KOPT-K1 (cell line): ENCODE measurements around the gene RSPH10B.
"Not testable (repeated sequence)": the region's sequence is repeated elsewhere in the genome, so short reads cannot be mapped to it uniquely, and the experiment has no call there.

Experiments
- H3K27ac ChIP-seq: fragments of 200-600 bp; sonication (generic); 2 replicates; pipeline ENCODE4 v1.5.1; 2016; ENCODE audit warnings: antibody characterized with exemption, mild to moderate bottlenecking, low read depth, low read length; ENCODE audit not compliant: poor library complexity, severe bottlenecking
- H3K36me3 ChIP-seq: fragments of 200-600 bp; sonication (generic); 2 replicates; pipeline ENCODE4 v1.5.1; 2017; ENCODE audit warnings: antibody characterized with exemption, mild to moderate bottlenecking, low read length, moderate library complexity; ENCODE audit not compliant: insufficient read depth
- H3K9me3 ChIP-seq: fragments of 200-600 bp; sonication (generic); 2 replicates; pipeline ENCODE4 v1.5.1; 2017; ENCODE audit warnings: antibody characterized with exemption, low read length, mild to moderate bottlenecking; ENCODE audit not compliant: insufficient read depth, poor library complexity, severe bottlenecking

RSPH10B gene

DNA sequence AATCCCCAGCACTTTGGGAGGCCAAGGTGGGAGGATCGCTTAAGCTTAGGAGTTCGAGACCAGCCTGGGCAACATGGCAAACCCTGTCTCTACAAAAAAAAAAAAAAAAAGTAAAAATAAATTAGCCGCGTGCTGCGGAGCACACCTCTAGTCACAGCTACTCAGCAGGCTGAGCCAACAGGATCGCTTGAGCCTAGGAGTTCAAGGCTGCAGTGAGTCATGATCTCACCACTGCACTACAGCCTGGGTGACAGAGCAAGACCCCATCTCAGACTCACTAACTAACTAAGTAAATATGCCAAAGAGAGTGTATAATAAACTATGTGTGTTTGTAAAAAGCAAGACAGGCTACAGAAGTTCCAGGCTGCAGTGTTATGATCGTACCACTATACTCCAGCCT, 6.7 kb downstream of the RSPH10B start:
- H3K9me3 ChIP-seq, H3K27ac ChIP-seq, H3K36me3 ChIP-seq: not testable (repeated sequence)

DNA sequence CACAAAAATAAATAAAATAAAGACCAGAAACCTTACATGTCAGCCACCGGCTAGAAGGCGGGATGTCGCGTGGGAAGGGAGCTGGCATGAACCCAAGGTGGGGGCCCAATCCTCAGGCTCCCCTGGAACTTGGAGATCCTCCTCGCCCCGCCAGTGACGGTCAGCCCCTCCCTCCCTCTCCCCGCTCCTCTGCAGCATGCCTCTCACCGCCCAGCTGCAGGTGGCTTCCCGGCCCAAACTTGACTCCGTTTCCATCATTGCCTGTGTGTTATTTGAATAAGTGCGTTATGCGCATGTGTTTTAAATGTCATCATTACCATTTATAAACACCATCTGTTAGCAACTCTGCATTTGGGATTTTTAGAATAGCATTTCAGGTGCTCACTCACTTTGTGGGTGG, 7.3 kb downstream of the RSPH10B start:
- not testable (repeated sequence) for H3K36me3 ChIP-seq, H3K9me3 ChIP-seq, H3K27ac ChIP-seq

DNA sequence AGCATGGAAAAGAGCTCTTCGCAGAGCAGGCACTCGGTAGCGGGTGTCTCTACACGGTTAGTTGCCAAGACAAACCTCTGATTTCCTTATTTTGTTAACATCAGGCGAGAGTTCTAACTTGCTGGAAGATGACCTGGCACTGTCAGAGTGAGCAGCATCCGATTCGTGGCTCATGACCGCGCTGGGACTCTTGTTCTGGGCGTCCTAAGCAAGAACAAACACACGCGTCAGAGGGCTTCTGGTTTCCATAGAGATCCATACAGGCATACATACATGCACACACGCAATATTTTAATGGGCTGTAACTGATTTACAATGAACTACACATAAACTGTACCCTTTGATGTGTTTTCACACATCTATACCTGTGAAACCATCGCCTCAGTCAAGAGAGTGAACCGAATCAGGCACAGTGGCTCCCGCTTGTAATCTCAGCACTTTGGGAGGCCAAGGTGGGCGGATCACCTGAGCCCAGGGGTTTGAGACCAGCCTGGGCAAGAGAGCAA, 35.5 kb downstream of the RSPH10B start:
- H3K27ac ChIP-seq, H3K9me3 ChIP-seq, H3K36me3 ChIP-seq: not testable (repeated sequence)

DNA sequence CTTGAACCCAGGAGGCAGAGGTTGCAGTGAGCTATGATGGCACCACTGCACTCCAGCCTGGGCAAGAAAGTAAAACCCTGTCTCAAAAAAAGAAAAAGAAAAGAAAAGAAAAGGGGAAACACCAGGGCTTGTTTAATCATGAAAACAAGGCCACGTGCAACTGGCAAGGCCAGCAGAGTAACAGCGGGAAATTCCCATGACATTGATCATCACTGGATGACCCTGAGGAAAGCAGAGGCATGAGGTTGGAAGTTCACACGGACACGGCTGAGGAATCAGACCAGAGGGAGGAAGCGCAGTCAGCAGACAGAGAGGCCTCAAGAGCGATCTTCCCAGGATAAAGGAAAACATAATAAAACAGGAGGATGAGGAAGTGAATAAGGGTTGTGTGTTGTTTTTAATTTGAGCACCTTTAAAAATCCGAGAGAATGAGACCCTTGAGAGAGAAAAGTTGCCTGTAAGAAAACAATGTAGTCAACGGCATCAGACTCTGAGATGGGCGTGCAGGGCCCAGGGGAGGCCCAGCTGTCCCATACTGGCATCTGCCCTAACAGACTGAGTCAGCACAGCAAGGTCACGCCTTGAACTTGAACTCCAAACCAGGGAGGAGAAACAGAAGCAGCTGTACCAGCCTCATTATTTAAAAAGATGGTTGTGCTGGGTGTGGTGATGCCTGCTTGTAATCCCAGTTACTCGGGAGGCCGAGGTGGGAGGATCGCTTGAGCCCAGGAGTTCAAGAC, 38.4 kb downstream of the RSPH10B start:
- not testable (repeated sequence) for H3K9me3 ChIP-seq, H3K27ac ChIP-seq, H3K36me3 ChIP-seq

DNA sequence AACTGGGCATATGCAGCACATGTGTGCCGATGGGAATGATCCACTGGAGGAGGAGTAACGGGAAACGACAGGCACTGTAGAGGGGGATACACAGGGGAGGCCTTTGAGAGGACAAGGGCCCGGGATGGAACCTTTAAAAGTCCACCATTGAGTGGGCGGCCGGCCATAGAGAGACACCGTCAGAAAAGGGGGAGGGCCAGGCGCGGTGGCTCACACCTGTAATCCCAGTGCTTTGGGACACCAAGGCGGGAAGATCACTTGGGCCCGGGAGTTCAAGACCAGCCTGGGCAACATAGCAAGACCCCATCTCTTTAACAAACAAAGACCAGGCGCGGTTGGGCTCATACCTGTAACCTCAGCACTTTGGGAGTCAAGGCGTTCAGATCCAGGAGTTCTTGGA, 39.2 kb downstream of the RSPH10B start:
- H3K9me3 ChIP-seq: not testable (repeated sequence)

DNA sequence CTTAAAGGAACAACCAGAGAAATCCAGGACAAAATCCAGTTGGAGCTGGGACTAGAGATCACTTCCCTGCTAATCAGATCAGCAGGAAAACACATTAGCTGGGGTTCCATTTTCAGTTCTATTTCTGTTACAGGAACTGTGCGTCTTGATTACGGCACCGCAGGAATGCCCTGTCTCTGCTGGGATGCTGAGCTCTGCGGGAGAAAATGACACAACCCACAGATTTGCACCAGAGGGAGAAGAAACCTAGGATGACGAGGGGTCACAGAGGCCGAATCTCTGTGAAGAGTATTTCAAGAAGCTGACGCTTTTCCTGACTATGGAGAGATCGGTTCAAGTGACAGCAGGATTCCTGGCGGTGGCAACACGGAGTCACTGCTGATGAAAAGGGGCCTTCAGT, 40.2 kb downstream of the RSPH10B start:
- H3K36me3 ChIP-seq, H3K9me3 ChIP-seq, H3K27ac ChIP-seq: not testable (repeated sequence)

More for the DNA sequence above, 39.2 kb downstream of the RSPH10B start:
- H3K36me3 ChIP-seq, H3K27ac ChIP-seq: not testable (repeated sequence)

DNA sequence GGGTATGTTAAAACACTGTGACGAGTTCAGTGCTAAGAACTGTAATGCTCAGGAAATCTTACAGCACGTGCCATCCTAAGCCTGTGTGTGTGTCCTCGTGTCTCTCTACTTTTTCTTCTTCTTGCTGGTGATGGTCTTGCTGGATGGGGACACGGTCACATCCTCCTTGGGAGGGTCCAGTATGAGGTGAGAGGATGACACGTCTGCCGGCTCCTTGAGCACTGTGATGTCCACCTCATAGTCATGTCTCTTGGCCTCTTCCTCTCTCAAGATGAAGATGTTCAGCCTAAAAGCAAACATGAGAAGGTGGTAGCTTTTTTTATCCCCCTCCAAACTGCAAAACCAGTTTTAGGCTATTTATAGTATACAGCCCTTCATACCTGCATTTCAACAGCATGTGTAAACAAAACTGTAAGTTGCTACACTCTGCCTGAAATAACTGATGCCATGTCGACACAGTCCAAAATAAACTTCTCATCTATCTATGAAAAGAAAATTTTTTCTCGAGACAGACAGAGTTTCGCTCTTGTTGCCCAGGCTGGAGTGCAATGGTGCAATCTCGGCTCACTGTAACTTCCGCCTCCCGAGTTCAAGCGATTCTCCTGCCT, 44.1 kb downstream of the RSPH10B start:
- not testable (repeated sequence) for H3K36me3 ChIP-seq, H3K27ac ChIP-seq, H3K9me3 ChIP-seq

DNA sequence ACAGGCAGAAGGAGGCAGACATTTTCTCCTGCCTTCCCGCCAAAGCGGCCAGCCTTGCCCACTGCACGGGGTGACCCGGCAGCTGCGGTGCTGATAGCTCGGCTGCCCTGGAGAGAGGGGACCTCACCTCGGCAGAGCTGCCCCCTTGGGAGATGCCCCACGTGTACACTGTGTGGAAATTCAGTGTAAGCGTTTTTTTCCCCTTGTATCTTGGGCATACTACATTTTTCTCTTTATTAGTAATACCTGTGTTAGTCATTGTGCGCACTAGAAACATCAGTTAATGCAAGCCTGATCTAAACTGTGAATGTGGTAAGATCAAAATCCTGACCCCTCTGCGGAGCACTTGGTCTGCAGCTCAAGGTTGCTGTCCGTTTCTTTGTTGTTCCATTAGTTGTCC, 45.9 kb downstream of the RSPH10B start:
- H3K36me3 ChIP-seq, H3K9me3 ChIP-seq, H3K27ac ChIP-seq: not testable (repeated sequence)

DNA sequence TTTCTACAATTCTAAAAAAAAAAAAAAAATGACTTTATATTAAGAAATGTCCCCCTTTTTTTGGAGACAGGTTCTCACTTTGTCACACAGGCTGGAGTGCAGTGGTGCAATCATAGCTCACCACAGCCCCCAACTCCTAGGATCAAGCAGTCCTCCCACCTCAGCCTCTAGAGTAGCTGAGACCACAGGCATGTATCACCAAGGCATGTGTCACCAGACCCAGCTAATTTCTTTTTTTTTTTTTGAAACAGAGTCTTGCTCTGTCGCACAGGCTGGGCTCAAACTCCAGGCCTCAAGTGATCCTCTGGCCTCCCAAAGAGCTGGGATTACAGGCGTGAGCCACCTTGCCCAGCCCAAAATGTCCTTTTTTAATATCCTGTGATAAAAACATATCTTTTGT, 46.3 kb downstream of the RSPH10B start:
- H3K27ac ChIP-seq, H3K9me3 ChIP-seq, H3K36me3 ChIP-seq: not testable (repeated sequence)

DNA sequence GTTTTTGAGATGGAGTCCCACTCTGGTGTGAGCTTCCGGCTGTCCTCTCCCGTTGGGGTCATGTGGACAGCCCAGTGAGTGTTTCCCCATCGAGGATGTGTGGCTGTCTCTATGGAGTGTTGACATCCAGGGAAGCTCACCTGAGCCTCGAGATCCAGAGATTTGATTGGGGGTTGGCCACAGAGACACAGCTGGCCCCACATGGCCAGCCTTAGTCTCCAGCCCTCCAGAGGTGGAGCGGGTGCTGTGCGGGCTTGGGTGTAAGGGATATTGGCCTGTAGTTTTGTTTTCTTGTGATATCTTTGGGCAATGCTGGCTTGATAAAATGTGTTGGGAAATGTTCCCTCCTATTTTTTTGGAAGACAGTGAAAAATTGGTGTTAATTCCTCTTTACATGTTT, 54.0 kb downstream of the RSPH10B start:
- not testable (repeated sequence) for H3K9me3 ChIP-seq, H3K27ac ChIP-seq, H3K36me3 ChIP-seq

DNA sequence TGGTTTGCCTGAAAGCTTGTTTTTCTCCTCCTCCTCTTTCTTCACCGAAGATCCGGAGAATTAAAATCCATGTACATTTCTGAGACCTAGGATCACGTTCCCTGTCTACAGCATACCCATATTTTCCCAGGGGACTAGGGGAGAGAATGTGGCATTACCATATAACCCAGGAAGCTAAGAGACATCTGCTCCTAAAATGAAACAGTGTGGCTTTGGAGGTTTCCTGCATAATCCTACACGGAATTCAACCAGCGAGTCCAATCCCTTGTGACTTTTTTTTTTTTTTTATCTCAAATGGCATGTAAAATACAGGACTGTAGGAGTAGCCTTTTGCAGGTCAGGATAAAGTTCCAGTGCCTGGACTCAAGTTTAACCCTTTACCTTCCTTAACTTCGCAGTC, 61.7 kb downstream of the RSPH10B start:
- not testable (repeated sequence) for H3K27ac ChIP-seq, H3K9me3 ChIP-seq, H3K36me3 ChIP-seq

DNA sequence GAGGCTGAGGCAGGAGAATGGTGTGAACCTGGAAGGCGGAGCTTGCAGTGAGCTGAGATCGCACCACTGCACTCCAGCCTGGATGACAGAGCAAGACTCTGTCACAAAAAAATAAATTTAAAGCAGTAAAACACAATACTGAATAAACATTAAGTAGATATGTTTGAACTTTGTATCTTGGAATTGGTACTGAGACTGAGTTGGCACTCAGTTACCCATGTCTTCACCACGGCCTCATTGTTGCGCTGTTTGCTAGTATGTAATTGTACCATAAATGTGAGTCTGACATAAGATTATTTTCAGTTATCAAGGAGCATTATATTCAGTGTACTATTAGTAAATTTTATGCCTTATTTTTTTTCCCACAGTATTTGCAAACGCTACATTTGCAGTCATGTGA, 65.8 kb downstream of the RSPH10B start:
- not testable (repeated sequence) for H3K27ac ChIP-seq, H3K36me3 ChIP-seq

DNA sequence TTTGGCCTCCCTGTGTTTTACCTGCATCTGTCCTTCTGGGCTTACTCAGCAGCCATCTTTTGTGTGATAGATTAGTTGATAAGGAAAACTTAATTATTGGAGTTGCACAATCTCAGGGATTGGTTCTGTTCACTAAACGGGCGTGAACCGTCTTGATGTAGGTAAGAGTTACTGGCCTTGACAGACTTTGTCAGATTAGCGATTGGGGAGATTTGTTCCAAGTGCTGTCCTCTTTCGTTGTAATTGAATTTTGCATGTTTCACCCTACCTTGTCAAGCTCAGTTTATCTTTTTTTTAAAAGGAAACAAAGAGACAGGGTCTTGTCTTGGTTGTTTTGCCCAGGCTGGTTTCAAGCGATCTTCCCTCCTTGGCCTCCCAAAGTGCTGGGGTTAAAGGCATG, 67.5 kb downstream of the RSPH10B start:
- not testable (repeated sequence) for H3K27ac ChIP-seq, H3K9me3 ChIP-seq, H3K36me3 ChIP-seq

More for the DNA sequence above, 65.8 kb downstream of the RSPH10B start:
- not testable (repeated sequence) for H3K9me3 ChIP-seq

DNA sequence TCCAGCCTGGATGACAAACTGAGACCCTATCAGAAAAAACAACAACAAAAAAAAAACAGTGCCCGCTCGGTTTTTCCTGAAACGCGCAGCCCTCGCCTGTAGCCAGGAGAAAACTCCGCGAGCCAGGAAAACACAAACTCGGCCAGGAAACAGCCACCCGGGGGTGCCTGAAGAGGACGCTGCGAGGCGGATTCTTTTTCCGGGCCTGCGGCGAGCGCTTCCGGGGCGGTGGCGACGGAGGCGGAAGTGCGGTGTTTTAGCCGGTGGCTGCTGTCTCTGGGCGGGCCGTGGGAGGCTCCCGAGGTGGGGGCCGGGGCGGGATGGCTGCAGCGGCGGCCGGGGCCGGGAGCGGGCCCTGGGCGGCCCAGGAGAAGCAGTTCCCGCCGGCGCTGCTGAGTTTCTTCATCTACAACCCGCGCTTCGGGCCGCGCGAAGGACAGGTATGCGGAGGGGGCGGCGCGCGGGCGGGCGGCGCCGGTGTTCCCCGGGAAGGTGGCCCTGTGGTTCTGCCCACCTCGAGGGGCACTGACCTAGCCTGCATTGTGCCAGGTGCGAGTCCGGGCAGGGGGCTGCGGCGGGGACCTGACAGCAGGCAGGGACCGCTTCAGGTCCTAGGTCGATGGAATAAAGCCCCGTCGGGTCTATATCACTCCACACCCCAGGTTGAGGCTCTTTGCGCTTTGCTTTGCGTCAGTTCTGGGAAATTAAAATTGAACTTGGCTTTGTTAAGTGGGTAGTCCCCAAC, 71.8 kb downstream of the RSPH10B start, which contains the start of gene CCZ1:
Gene CCZ1, plus strand, starts transcription at position 254 of the 745 bp plus-strand sequence. Its CDS starts 67 bp downstream, at position 321.
- not testable (repeated sequence) for H3K36me3 ChIP-seq, H3K9me3 ChIP-seq
- H3K27ac ChIP-seq: peak within 1 kb of the TSS; percentile 56

DNA sequence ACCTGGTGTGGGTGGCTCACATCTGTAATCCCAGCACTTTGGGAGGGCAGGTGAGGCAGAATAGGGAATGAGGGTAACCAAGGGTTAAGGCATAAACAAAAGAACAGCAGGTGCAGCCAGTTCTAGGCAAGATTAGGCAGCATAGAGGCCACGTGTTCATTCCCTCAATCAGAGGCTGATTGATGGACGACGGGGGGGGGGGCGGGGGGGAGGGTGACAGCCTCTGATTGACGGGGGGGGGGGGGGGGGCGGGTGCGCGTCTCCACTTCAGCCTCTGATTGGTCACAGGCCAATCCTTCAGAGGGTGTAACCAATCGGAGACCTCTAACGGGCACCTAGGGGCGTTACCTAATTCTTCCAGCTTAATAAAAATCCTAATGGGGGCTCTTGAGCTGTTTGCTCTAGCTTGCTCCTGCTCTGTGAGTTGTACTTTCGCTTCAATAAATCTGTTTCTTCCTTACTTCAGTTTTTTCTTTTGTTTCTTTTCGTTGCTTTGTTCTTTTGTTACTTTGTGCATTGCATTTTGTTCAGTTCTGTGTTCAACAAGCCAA, 73.0 kb downstream of the RSPH10B start:
- H3K9me3 ChIP-seq, H3K36me3 ChIP-seq: not testable (repeated sequence)
- peak overlapping the region; percentile 14 for H3K27ac ChIP-seq
